K562 (cell line): ENCODE results near the gene ZKSCAN3. TPM values are rescaled to one million over a fixed set of nuclear protein-coding genes. Genes with fewer than 3 reads are reported as not detected.

Source experiments
- CHD7 ChIP-seq: fragments of 200-600 bp; sonication (generic); IDR thresholded peaks from one replicate; pipeline ENCODE4 v1.6.1; 2012; ENCODE audit warnings: mild to moderate bottlenecking, low read depth, low read length, inconsistent platforms
- GMEB1 ChIP-seq: fragments of 250-450 bp; sonication (Bioruptor Pico); IDR thresholded peaks from 2 replicates; pipeline ENCODE4 v1.4.0; 2020; ENCODE audit warnings: mild to moderate bottlenecking
- polyA plus RNA-seq, 8 experiments: library from polyadenylated mRNA; depleted of rRNA in 4 of 8; stranded (reverse) in 5 of 8; unstranded in 3 of 8; fragments of >200 nt; fragmentation: Nextera tagmentation in 2 of 8; fragmentation: Illumina TruSeq in 1 of 8; extraction: Ambion mirVana in 2 of 8; extraction: Trizol in 1 of 8; gene quantifications; 2 replicates each; pipeline versions ENCODE4 v1.2.1 to v1.2.3, GENCODE V29; 2011 to 2014; ENCODE audit warnings: inconsistent platforms in 1 of 8, missing spikeins in 1 of 8
- total RNA-seq, 7 experiments: library from RNA; depleted of rRNA in 6 of 7; stranded (reverse); fragments of >200 nt in 6 of 7; fragmentation: Illumina TruSeq in 2 of 7; extraction: Trizol in 2 of 7; gene quantifications; 2 replicates each; pipeline versions ENCODE4 v1.2.1 to v1.2.3, GENCODE V29; 2011 to 2021; ENCODE audit warnings: low replicate concordance in 1 of 7

ZKSCAN3 gene
- total and polyA plus RNA-seq, 9 of the 15 experiments (the other 6 are each of a cell fraction or from before 2014, with no cell fraction given), result 3.0 to 12.4 (median 10.2) TPM

GRCh38 chr6:28351493-28351925 lies 1.8 kb downstream of the ZKSCAN3 start (continued):
- TF ChIP-seq CHD7 (no peak), GMEB1 (CRISPR knock-in tag) (no peak)
